HEK293 (cell line): ENCODE data around the gene CCL19.

ENCODE experiments used
- PBX3 ChIP-seq: sonication (generic); formaldehyde crosslinking; IDR thresholded peaks from 2 replicates; pipeline ENCODE4 v1.8.1; 2022; ENCODE audit warnings: mild to moderate bottlenecking, moderate library complexity, missing genetic modification reagents
- SETDB1 ChIP-seq: IDR thresholded peaks from one replicate; pipeline ENCODE4 v1.6.1; 2017; ENCODE audit warnings: mild to moderate bottlenecking, low read length, moderate library complexity, mixed read lengths; ENCODE audit not compliant: insufficient read length

GRCh38 chr9:34709196-34709978 is 18.3 kb upstream of the CCL19 start:
- TF ChIP-seq PBX3 (CRISPR knock-in tag) (no peak), SETDB1 (no peak)
